Measurements from ENCODE around the gene DUSP1. TPM values are rescaled to one million over a fixed set of nuclear protein-coding genes. Genes with fewer than 3 reads are reported as not detected.

The DUSP1 gene
- total RNA-seq, 1 experiment from 2014 or later: 38.1 TPM

DNA sequence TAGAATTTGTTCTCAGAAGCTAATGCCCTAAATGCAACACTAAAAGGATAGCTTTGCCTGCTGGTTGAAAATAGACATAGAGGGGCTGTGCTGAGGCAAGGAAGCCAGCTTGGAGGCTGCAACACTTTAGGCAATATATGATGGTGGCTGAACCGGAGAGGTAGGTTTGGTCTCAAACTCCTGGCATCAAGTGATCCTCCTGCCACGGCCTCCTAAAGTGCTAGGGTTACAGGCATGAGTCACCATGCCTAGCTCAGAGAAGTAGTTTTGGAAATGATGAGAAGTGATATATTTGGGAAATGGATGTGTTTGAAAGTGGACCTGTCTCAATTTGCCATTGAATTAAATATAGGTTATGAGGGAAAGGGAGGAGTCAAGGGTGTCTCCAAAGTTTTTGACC lies 10.0 kb downstream of the DUSP1 start:
- DNase-seq: no peak
- Mint-ChIP-seq H3K4me3 (ENCODE audit: low read depth, unreplicated experiment) (no peak overlapping the region), H3K27ac (ENCODE audit: unreplicated experiment) (no peak overlapping the region), H3K27me3 (ENCODE audit: unreplicated experiment) (no peaks in the 10 kb centered on the region), H3K9me3 (ENCODE audit: low read depth, unreplicated experiment) (no peaks in the 10 kb centered on the region), H3K36me3 (ENCODE audit: insufficient read depth, unreplicated experiment) (peaks cover 33% of the 10 kb centered on the region), H3K4me1 (ENCODE audit: low read depth, unreplicated experiment) (peaks cover 36% of the 10 kb centered on the region)
- TF ChIP-seq, protein P1, sequence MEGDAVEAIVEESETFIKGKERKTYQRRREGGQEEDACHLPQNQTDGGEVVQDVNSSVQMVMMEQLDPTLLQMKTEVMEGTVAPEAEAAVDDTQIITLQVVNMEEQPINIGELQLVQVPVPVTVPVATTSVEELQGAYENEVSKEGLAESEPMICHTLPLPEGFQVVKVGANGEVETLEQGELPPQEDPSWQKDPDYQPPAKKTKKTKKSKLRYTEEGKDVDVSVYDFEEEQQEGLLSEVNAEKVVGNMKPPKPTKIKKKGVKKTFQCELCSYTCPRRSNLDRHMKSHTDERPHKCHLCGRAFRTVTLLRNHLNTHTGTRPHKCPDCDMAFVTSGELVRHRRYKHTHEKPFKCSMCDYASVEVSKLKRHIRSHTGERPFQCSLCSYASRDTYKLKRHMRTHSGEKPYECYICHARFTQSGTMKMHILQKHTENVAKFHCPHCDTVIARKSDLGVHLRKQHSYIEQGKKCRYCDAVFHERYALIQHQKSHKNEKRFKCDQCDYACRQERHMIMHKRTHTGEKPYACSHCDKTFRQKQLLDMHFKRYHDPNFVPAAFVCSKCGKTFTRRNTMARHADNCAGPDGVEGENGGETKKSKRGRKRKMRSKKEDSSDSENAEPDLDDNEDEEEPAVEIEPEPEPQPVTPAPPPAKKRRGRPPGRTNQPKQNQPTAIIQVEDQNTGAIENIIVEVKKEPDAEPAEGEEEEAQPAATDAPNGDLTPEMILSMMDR (IDR thresholded peaks at IDR 0.05; ENCODE audit: unreplicated experiment): no peak
- BruUV-seq (replicated peaks): no TSS peak
- CTCF ChIA-PET: interaction anchor here (0.9 kb wide), 1 partner anchor 12 kb away, joined by 3 read pairs; no protein-coding TSS in a partner anchor
- intact Hi-C loops (cut with micrococcal nuclease; ENCODE audit: unreplicated experiment): no loop called here

DNA sequence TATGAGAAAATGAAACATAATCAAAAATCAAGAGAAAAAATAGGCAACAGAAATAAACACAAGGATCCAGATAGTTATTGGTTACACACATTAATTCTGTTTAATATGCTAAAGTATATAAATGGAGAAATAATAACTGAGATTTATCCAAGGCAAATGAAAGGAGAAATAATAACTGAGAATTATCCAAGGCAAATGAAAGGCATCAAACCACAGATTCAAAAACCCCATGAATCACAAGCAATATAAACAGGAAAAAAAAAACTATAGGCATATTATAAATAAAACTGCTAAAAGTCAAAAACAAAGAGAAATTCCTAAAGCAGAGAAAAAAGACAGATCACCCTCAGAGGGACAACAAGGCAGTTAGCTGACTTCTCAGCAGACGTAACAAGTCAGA lies 10.9 kb downstream of the DUSP1 start:
- intact Hi-C loops (cut with micrococcal nuclease; ENCODE audit: unreplicated experiment): no loop called here
- no TSS peak for BruUV-seq (replicated peaks)

DNA sequence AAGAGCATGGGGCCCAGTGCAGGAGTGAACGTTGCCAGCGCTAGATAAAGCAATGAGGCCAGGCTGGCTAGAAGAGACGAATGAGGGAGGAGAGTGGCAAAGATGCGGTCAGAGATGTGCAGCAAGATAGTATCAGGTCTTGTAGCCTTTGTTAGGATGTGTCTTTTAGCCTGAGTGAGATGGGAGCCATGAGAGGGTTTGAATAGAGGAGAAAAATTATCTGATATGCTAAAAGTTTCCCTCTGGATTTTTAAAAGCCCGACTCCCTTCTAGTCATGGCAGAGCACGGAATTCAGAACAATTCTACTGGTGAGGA lies 12.2 kb downstream of the DUSP1 start:
- H3K4me3 Mint-ChIP-seq (ENCODE audit: low read depth, unreplicated experiment): no peak overlapping the region
- no peaks in the 10 kb centered on the region for H3K9me3 Mint-ChIP-seq (ENCODE audit: low read depth, unreplicated experiment)
- peaks cover 12% of the 10 kb centered on the region for H3K36me3 Mint-ChIP-seq (ENCODE audit: insufficient read depth, unreplicated experiment)
- H3K27ac Mint-ChIP-seq (ENCODE audit: unreplicated experiment): no peak overlapping the region
- TF ChIP-seq, protein P1 (IDR thresholded peaks at IDR 0.05; ENCODE audit: unreplicated experiment): no peak
- H3K4me1 Mint-ChIP-seq (ENCODE audit: low read depth, unreplicated experiment): peaks cover 23% of the 10 kb centered on the region
- intact Hi-C loops (cut with micrococcal nuclease; ENCODE audit: unreplicated experiment): no loop called here
- CTCF ChIA-PET: interaction anchor here (1.0 kb wide), 1 partner anchor 9 kb away, joined by 3 read pairs; no protein-coding TSS in a partner anchor
- H3K27me3 Mint-ChIP-seq (ENCODE audit: unreplicated experiment): no peaks in the 10 kb centered on the region
- no peak for DNase-seq
- BruUV-seq (replicated peaks): no TSS peak

More for the DNA sequence above, 10.9 kb downstream of the DUSP1 start:
- CTCF ChIA-PET: no interaction called here
- Mint-ChIP-seq H3K36me3 (ENCODE audit: insufficient read depth, unreplicated experiment) (peaks cover 25% of the 10 kb centered on the region), H3K4me1 (ENCODE audit: low read depth, unreplicated experiment) (peaks cover 31% of the 10 kb centered on the region), H3K4me3 (ENCODE audit: low read depth, unreplicated experiment) (no peak overlapping the region), H3K27ac (ENCODE audit: unreplicated experiment) (no peak overlapping the region), H3K27me3 (ENCODE audit: unreplicated experiment) (no peaks in the 10 kb centered on the region), H3K9me3 (ENCODE audit: low read depth, unreplicated experiment) (no peaks in the 10 kb centered on the region)
- TF ChIP-seq, protein P1 (IDR thresholded peaks at IDR 0.05; ENCODE audit: unreplicated experiment): no peak
- no peak for DNase-seq

DNA sequence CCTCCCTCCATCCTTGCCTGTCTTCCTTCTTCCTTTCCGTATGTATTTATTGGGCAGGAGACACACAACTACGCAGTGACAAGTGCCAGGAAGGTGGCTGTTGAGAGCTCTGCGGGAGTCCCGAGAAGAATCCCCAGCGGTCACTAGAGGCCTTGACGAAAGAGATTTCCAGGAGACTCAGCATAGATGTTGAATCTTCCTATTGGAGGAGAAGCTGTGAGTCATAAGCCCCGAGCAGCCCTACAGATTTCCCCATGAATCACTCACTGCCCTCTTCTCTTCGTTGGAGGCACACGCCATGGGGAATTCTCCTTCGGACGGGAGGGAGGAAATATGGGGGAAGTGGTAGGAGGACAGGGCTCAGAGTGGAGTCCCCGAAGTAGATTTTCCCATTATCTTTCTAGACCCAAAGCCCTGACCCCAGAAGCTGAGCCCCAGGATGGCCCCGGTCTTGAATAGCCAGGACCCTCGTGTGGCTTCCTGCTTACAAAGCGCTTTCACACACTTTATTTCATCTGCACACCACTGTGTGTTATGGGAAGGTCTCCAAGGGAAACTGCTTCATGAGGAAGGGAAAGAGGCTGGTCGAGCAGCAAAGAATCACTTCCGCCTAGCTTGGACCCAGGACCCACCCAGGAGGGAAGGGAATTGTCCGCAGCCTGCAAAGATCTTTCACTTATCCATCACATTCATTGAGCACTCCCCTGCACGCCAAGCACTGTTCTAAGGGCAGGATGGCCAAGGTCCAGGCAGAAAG lies 12.7 kb downstream of the DUSP1 start:
- BruUV-seq (replicated peaks): TSS peak; percentile 92
- intact Hi-C loops (cut with micrococcal nuclease; ENCODE audit: unreplicated experiment): no loop called here
- DNase-seq: peak; percentile 66
- Mint-ChIP-seq H3K36me3 (ENCODE audit: insufficient read depth, unreplicated experiment) (peaks cover 11% of the 10 kb centered on the region), H3K9me3 (ENCODE audit: low read depth, unreplicated experiment) (no peaks in the 10 kb centered on the region), H3K4me1 (ENCODE audit: low read depth, unreplicated experiment) (peaks cover 23% of the 10 kb centered on the region), H3K27ac (ENCODE audit: unreplicated experiment) (peak overlapping the region; percentile 90), H3K4me3 (ENCODE audit: low read depth, unreplicated experiment) (no peak overlapping the region), H3K27me3 (ENCODE audit: unreplicated experiment) (no peaks in the 10 kb centered on the region)
- TF ChIP-seq, protein P1 (IDR thresholded peaks at IDR 0.05; ENCODE audit: unreplicated experiment): no peak
- CTCF ChIA-PET: interaction anchor here (0.6 to 1.5 kb wide), 7 partner anchors 9 to 43 kb away, joined by 3 to 7 read pairs (median 4); no protein-coding TSS in a partner anchor

Data from Calu3 (cell line).